H1 (cell line): ENCODE measurements around the gene C17orf100. TPM values are rescaled to one million over a fixed set of nuclear protein-coding genes. Genes with fewer than 3 reads are reported as not detected.

Experiments used
- CTCF ChIA-PET: fragments of 300-600 bp; sonication (Branson Sonifier 250); formaldehyde crosslinking; loops from one replicate; lab custom pipeline; 2021; ENCODE audit not compliant: partially characterized antibody; lab: Charles Lee
- POLR2A ChIA-PET: fragments of 300-600 bp; sonication (Branson Sonifier 250); formaldehyde crosslinking; loops from one replicate; lab custom pipeline; 2021; ENCODE audit warnings: inconsistent platforms; ENCODE audit not compliant: partially characterized antibody; lab: Charles Lee
- DNase-seq, 2 experiments: peaks; one replicate each; pipeline versions ENCODE4 v3.0.0 to v3.0.0-alpha.2; 2010 to 2022; ENCODE audit warnings: low spot score in 2 of 2, low read depth in 1 of 2, mixed read lengths in 1 of 2
- FAIRE-seq: peaks from 2 replicates; lab custom pipeline; 2011; peaks lifted over from hg19 to GRCh38; lab: Jason Lieb, UNC
- H2AFZ ChIP-seq: 2 replicates; pipeline ENCODE4 v1.8.1; 2012; ENCODE audit warnings: low read length, inconsistent platforms
- H2AK5ac ChIP-seq: 2 replicates; pipeline ENCODE4 v1.6.1; 2013; ENCODE audit warnings: low read depth, low read length
- H2BK120ac ChIP-seq: replicated peaks from 2 replicates; pipeline ENCODE3; 2013; ENCODE audit warnings: low read depth, low read length, inconsistent platforms
- H2BK12ac ChIP-seq: 2 replicates; pipeline ENCODE4 v1.6.1; 2013; ENCODE audit warnings: low read depth, low read length
- H2BK15ac ChIP-seq: 2 replicates; pipeline ENCODE4 v1.6.1; 2013; ENCODE audit warnings: low read length
- H2BK20ac ChIP-seq: 2 replicates; pipeline ENCODE4 v1.6.1; 2013; ENCODE audit warnings: low read length
- H2BK5ac ChIP-seq: 2 replicates; pipeline ENCODE4 v1.6.1; 2013; ENCODE audit warnings: low read depth, low read length
- H3K14ac ChIP-seq: 2 replicates; pipeline ENCODE4 v1.6.1; 2013; ENCODE audit warnings: inconsistent platforms; ENCODE audit not compliant: insufficient read length
- H3K18ac ChIP-seq: 2 replicates; pipeline ENCODE4 v1.6.1; 2013; ENCODE audit warnings: low read length; ENCODE audit errors: extremely low read depth
- H3K23ac ChIP-seq: 2 replicates; pipeline ENCODE4 v1.6.1; 2013; ENCODE audit warnings: inconsistent platforms; ENCODE audit not compliant: insufficient read length
- H3K23me2 ChIP-seq: 2 replicates; pipeline ENCODE4 v1.6.1; 2013; ENCODE audit warnings: low read depth, low read length
- H3K27ac ChIP-seq: 2 replicates; pipeline ENCODE4 v1.6.1; 2011; ENCODE audit warnings: low read depth, low read length, inconsistent platforms
- H3K27me3 ChIP-seq, 4 experiments: replicated peaks in 1 of 4; 1 replicate in 1 of 4; 2 replicates in 3 of 4; pipeline versions ENCODE4 v1.6.1 to v1.8.1; 2011 to 2013; ENCODE audit warnings: low read length in 3 of 4, mild to moderate bottlenecking in 3 of 4, inconsistent platforms in 2 of 4, mixed read lengths in 2 of 4, moderate library complexity in 1 of 4; ENCODE audit not compliant: control insufficient read depth in 3 of 4, insufficient read depth in 3 of 4; ENCODE audit errors: extremely low read depth in 1 of 4
- H3K36me3 ChIP-seq, 4 experiments: 2 replicates each; pipeline versions ENCODE4 v1.6.1 to v1.8.1; 2011 to 2013; ENCODE audit warnings: mild to moderate bottlenecking in 4 of 4, low read length in 3 of 4, moderate library complexity in 2 of 4, control low read depth in 1 of 4, inconsistent platforms in 1 of 4; ENCODE audit not compliant: insufficient read depth in 4 of 4, control insufficient read depth in 2 of 4
- H3K4ac ChIP-seq: replicated peaks from 2 replicates; pipeline ENCODE3; 2013; ENCODE audit warnings: low read length, low read depth, mixed read lengths, inconsistent platforms; ENCODE audit not compliant: insufficient read length
- H3K4me1 ChIP-seq, 4 experiments: replicated peaks in 1 of 4; 1 replicate in 1 of 4; 2 replicates in 3 of 4; pipeline versions ENCODE4 v1.6.1 to v1.8.1; 2011 to 2013; ENCODE audit warnings: low read length in 3 of 4, inconsistent platforms in 2 of 4, mixed read lengths in 1 of 4; ENCODE audit not compliant: insufficient read depth in 4 of 4, control insufficient read depth in 3 of 4
- H3K4me2 ChIP-seq, 2 experiments: 2 replicates each; pipeline versions ENCODE4 v1.6.1 to v1.8.1; 2011 to 2013; ENCODE audit warnings: low read depth in 2 of 2, low read length in 2 of 2, control low read depth in 1 of 2, inconsistent platforms in 1 of 2, mild to moderate bottlenecking in 1 of 2; ENCODE audit not compliant: insufficient read depth in 1 of 2
- H3K4me3 ChIP-seq, 4 experiments: fragments of 200-600, 300-600 bp in 1 of 4; sonication (generic), shearing (Covaris generic), sonication (Bioruptor Twin) in 1 of 4; 2 replicates each; pipeline versions ENCODE4 v1.5.1 to v1.8.1; 2011 to 2016; ENCODE audit warnings: low read length in 4 of 4, low read depth in 3 of 4, control low read depth in 2 of 4, inconsistent platforms in 2 of 4, mild to moderate bottlenecking in 2 of 4, mixed read lengths in 1 of 4, moderate library complexity in 1 of 4; ENCODE audit not compliant: insufficient read depth in 2 of 4; ENCODE audit errors: extremely low read depth in 1 of 4
- H3K56ac ChIP-seq: replicated peaks from 2 replicates; pipeline ENCODE3; 2013; ENCODE audit warnings: low read depth, mild to moderate bottlenecking, mixed read lengths, low read length, inconsistent platforms; ENCODE audit not compliant: insufficient read length
- H3K79me1 ChIP-seq: 2 replicates; pipeline ENCODE4 v1.6.1; 2013; ENCODE audit warnings: low read depth, low read length, control low read depth
- H3K79me2 ChIP-seq, 2 experiments: 2 replicates each; pipeline versions ENCODE4 v1.6.1 to v1.8.1; 2012 to 2013; ENCODE audit warnings: low read length in 2 of 2, mild to moderate bottlenecking in 2 of 2, inconsistent platforms in 1 of 2; ENCODE audit not compliant: insufficient read depth in 2 of 2, control insufficient read depth in 1 of 2
- H3K9ac ChIP-seq, 4 experiments: replicated peaks in 1 of 4; 1 replicate in 1 of 4; 2 replicates in 3 of 4; pipeline versions ENCODE4 v1.6.1 to v1.8.1; 2011 to 2013; ENCODE audit warnings: low read depth in 3 of 4, low read length in 3 of 4, control low read depth in 2 of 4, mild to moderate bottlenecking in 2 of 4, moderate library complexity in 2 of 4, inconsistent platforms in 1 of 4; ENCODE audit errors: extremely low read depth in 1 of 4
- H3K9me3 ChIP-seq, 2 experiments: 2 replicates each; pipeline versions ENCODE4 v1.6.1 to v1.8.1; 2012 to 2013; ENCODE audit warnings: mild to moderate bottlenecking in 2 of 2, moderate library complexity in 2 of 2, control low read depth in 1 of 2, inconsistent platforms in 1 of 2, low read depth in 1 of 2, low read length in 1 of 2, mixed read lengths in 1 of 2; ENCODE audit not compliant: insufficient read depth in 2 of 2
- H4K20me1 ChIP-seq, 2 experiments: replicated peaks in 1 of 2; 2 replicates each; pipeline versions ENCODE3 to v1.8.1; 2011 to 2013; ENCODE audit warnings: inconsistent platforms in 2 of 2, low read length in 2 of 2, mild to moderate bottlenecking in 1 of 2; ENCODE audit not compliant: insufficient read depth in 2 of 2, control insufficient read depth in 1 of 2
- H4K5ac ChIP-seq: 2 replicates; pipeline ENCODE4 v1.6.1; 2013; ENCODE audit warnings: low read length, low read depth, mixed read lengths, inconsistent platforms; ENCODE audit not compliant: insufficient read length
- H4K8ac ChIP-seq: 2 replicates; pipeline ENCODE4 v1.8.0; 2013; ENCODE audit warnings: mild to moderate bottlenecking, moderate library complexity, low read length, inconsistent platforms; ENCODE audit not compliant: insufficient read depth; ENCODE audit errors: extremely low read depth
- H4K91ac ChIP-seq: replicated peaks from 2 replicates; pipeline ENCODE3; 2013; ENCODE audit warnings: low read length, mixed read lengths, inconsistent platforms; ENCODE audit not compliant: insufficient read length
- BCL11A ChIP-seq, 2 experiments: IDR thresholded peaks; one replicate each; pipeline ENCODE4 v1.6.1; 2011; ENCODE audit warnings: low read depth in 2 of 2, low read length in 2 of 2, mild to moderate bottlenecking in 2 of 2
- CEBPB ChIP-seq: IDR thresholded peaks from 2 replicates; pipeline ENCODE4 v1.6.1; 2012; ENCODE audit warnings: low read depth, low read length
- CTBP2 ChIP-seq: IDR thresholded peaks from 2 replicates; pipeline ENCODE4 v1.7.0; 2011; ENCODE audit warnings: borderline replicate concordance, mild to moderate bottlenecking, moderate library complexity, mixed read lengths, low read length; ENCODE audit not compliant: insufficient read depth, insufficient read length
- EP300 ChIP-seq, 2 experiments: IDR thresholded peaks; 1 replicate in 1 of 2; 2 replicates in 1 of 2; pipeline ENCODE4 v1.6.1; 2011 to 2012; ENCODE audit warnings: low read depth in 2 of 2, low read length in 2 of 2, mild to moderate bottlenecking in 2 of 2, borderline replicate concordance in 1 of 2, inconsistent platforms in 1 of 2, moderate library complexity in 1 of 2
- EZH2 ChIP-seq: fragments of 200-600 bp; sonication (generic); IDR thresholded peaks from 2 replicates; pipeline ENCODE4 v1.7.1; 2012; ENCODE audit warnings: low read depth, mild to moderate bottlenecking, moderate library complexity, low read length, inconsistent platforms; ENCODE audit not compliant: severe bottlenecking
- HDAC2 ChIP-seq, 2 experiments: fragments of 300-600 bp in 1 of 2; sonication (generic) in 1 of 2; IDR thresholded peaks; 2 replicates each; pipeline ENCODE4 v1.6.1; 2011 to 2012; ENCODE audit warnings: low read depth in 2 of 2, low read length in 2 of 2, mild to moderate bottlenecking in 2 of 2, moderate library complexity in 2 of 2, borderline replicate concordance in 1 of 2, inconsistent platforms in 1 of 2
- JUND ChIP-seq: IDR thresholded peaks from 2 replicates; pipeline ENCODE4 v1.6.1; 2011; ENCODE audit warnings: mild to moderate bottlenecking, improper control_type of control experiment, low read length
- KDM1A ChIP-seq: fragments of 200-600, 300-600 bp; sonication (generic); IDR thresholded peaks from 2 replicates; pipeline ENCODE4 v1.7.1; 2016; ENCODE audit warnings: mild to moderate bottlenecking, low read length, borderline replicate concordance
- POLR2AphosphoS5 ChIP-seq: IDR thresholded peaks from 2 replicates; pipeline ENCODE4 v1.6.1; 2011; ENCODE audit warnings: low read depth, low read length
- SIN3A ChIP-seq, 2 experiments: IDR thresholded peaks in 1 of 2; conservative IDR thresholded peaks in 1 of 2; 2 replicates each; pipeline ENCODE4 v1.6.1; 2011 to 2012; ENCODE audit warnings: low read length in 2 of 2, improper control_type of control experiment in 1 of 2, low read depth in 1 of 2, mild to moderate bottlenecking in 1 of 2
- SP2 ChIP-seq: IDR thresholded peaks from 2 replicates; pipeline ENCODE4 v1.6.1; 2012; ENCODE audit warnings: mild to moderate bottlenecking, low read length, inconsistent platforms
- WGBS, 2 experiments: shearing (Covaris generic) in 1 of 2; methylation state at CpG; one replicate each; pipeline versions ENCODE4 v1.1.6 to v1.1.7; 2013 to 2015; ENCODE audit warnings: low lambda C conversion rate in 2 of 2, mixed read lengths in 2 of 2, inconsistent platforms in 1 of 2, low coverage in 1 of 2, missing lambda C conversion rate in 1 of 2; ENCODE audit not compliant: insufficient replicate concordance in 2 of 2, insufficient coverage in 1 of 2, insufficient read length in 1 of 2; ENCODE audit errors: extremely low coverage in 1 of 2, missing lambda C conversion rate in 1 of 2; 5-methylcytosine and 5-hydroxymethylcytosine counted together
- polyA plus RNA-seq, 7 experiments: library from polyadenylated mRNA; depleted of rRNA in 3 of 7; stranded (reverse) in 5 of 7; unstranded in 2 of 7; fragments of >200 nt in 5 of 7; fragments of 200-250 nt in 2 of 7; gene quantifications; 1 replicate in 5 of 7; 2 replicates in 1 of 7; 4 replicates in 1 of 7; pipeline versions ENCODE4 v1.2.1 to v1.2.3, GENCODE V29; 2011 to 2013; ENCODE audit warnings: missing spikeins in 2 of 7, mixed read lengths in 2 of 7
- total RNA-seq: library from RNA; stranded (reverse); fragmentation: NEBNext Ultra II Directional; extraction: Animal tissue kit (Norgen Biotek cat#: 25700); gene quantifications from 2 replicates; pipeline ENCODE4 v1.2.1, GENCODE V29; 2021

Gene C17orf100
- total and polyA plus RNA-seq, 2 of the 8 experiments (the other 6 are each of a cell fraction or from before 2014, with no cell fraction given) = 2.1 to 2.8 TPM

DNA sequence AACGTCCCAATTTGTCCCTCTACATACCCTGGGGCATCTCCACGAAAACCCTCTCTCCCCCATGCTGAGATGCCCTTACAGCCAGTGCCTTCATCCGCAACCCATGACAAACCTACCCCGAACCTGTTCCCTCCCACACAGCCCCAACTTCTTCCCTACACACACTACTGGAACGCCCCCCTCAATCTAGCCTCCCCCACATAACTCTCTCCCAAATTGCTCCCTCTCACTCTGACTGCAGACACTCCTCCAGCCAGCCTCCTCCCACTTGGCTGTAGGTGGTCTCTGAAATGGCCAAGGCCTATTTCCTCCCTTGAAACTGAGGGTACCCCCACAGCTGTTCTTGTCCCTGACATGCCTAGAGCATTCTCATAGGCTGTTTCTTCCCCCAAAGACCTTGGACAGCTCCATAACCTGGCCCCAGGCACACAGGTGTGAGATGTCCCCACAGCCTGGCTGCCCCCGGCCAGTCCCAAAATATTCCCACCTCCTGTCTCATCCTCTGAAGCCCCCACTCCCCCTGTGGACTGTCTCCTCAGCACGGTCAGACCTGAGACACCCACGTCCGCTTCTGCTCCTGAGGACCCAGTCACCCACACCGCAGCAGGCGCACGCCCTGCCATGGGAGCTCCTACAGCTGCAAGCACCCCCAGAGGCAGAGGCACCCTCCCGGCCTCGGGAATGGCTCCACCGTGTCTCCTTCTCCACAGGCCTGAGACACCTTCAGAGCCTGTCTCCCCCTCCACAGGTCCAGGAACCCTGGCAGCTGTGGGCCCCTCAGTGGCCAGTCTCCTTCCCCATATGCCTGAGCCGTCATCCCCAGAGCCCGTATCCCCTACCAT, 14.7 kb upstream of the C17orf100 start:
- Histone ChIP-seq H3K4ac (no peak overlapping the region), H2BK15ac (no peak overlapping the region), H3K79me2 (peaks cover 0 to 21% of the 10 kb centered on the region in 2 experiments; a peak in 2 of 4 replicates), H3K27ac (no peak overlapping the region), H2BK20ac (no peak overlapping the region), H3K9me3 (no peaks in the 10 kb centered on the region), H3K18ac (no peak overlapping the region), H4K91ac (no peak overlapping the region), H3K79me1 (0 out of 2 replicates have a peak, but pooled peaks cover 4% of the 10 kb centered on the region), H3K23ac (no peak overlapping the region), H3K4me1 (peaks cover 0 to 10% (median 2%) of the 10 kb centered on the region in 4 experiments; a peak in 4 of 7 replicates), H3K23me2 (peaks cover 10% of the 10 kb centered on the region), H3K9ac (no peak overlapping the region), H3K36me3 (peaks cover 6 to 23% (median 16%) of the 10 kb centered on the region in 4 experiments; a peak in 6 of 8 replicates), H2AFZ (no peak overlapping the region), H2BK5ac (peak overlapping the region; percentile 24; the same call in 1 of the 2 replicates), H3K4me3 (no peak overlapping the region), H2BK120ac (no peak overlapping the region), H4K5ac (no peak overlapping the region), H3K56ac (no peak overlapping the region), H2AK5ac (no peak overlapping the region), H3K4me2 (no peak overlapping the region), H3K14ac (no peak overlapping the region), H3K27me3 (no peaks in the 10 kb centered on the region), H4K20me1 (peaks cover 0 to 8% of the 10 kb centered on the region in 2 experiments), H2BK12ac (no peak overlapping the region), H4K8ac (no peak overlapping the region)
- ChIA-PET POLR2A (no interaction called here), CTCF (interaction anchor here (0.6 kb wide), 1 partner anchor 9 kb away, joined by 3 read pairs; no protein-coding TSS in a partner anchor)
- DNase-seq = no peak
- whole genome bisulfite sequencing, 2 experiments = 88% methylated on average over 16 of the region's 17 CpGs; no CpG with 5 or more reads in 1 of the 2 experiments
- no peak for FAIRE-seq
- TF ChIP-seq CTBP2 (no peak), EZH2 (no peak), SP2 (no peak), HDAC2 (IDR thresholded peaks at IDR 0.05; ENCODE audit: borderline replicate concordance in 1 of 2, low read depth in 2 of 2, low read length in 2 of 2) (no peak), CEBPB (no peak), SIN3A (conservative IDR thresholded peaks at IDR 0.05 in 1 of 2, IDR thresholded peaks at IDR 0.05 in 1 of 2; ENCODE audit: low read depth in 1 of 2, low read length in 2 of 2) (no peak), POLR2AphosphoS5 (no peak), KDM1A (no peak), JUND (no peak), BCL11A (IDR thresholded peaks at IDR 0.05; ENCODE audit: low read depth in 2 of 2, low read length in 2 of 2) (no peak), EP300 (IDR thresholded peaks at IDR 0.05; ENCODE audit: borderline replicate concordance in 1 of 2, low read depth in 2 of 2, low read length in 2 of 2) (no peak)
